Activated CD4-positive, alpha-beta T cell treated with anti-CD3 and anti-CD28 coated beads, Interleukin-2, amount 10 ng/mL, durations not matched to agents 24 days and 14 days (primary cell): ENCODE results near the gene NHSL1. TPM values are rescaled to one million over a fixed set of nuclear protein-coding genes. Genes with fewer than 3 reads are reported as not detected.

Experiments
- DNase-seq: peaks from one replicate; pipeline ENCODE4 v3.0.0; 2022
- H3K27ac Mint-ChIP-seq: one replicate; pipeline ENCODE4 v1.8.0; 2022; ENCODE audit warnings: mild to moderate bottlenecking, mixed read lengths
- H3K27me3 Mint-ChIP-seq: one replicate; pipeline ENCODE4 v1.8.0; 2022; ENCODE audit warnings: mixed read lengths
- H3K36me3 Mint-ChIP-seq: one replicate; pipeline ENCODE4 v1.8.0; 2022; ENCODE audit warnings: low read depth, mild to moderate bottlenecking, mixed read lengths
- H3K4me1 Mint-ChIP-seq: one replicate; pipeline ENCODE4 v1.8.0; 2021; ENCODE audit warnings: mixed read lengths
- H3K4me3 Mint-ChIP-seq: one replicate; pipeline ENCODE4 v1.8.0; 2022; ENCODE audit warnings: mild to moderate bottlenecking, moderate library complexity, mixed read lengths
- H3K9me3 Mint-ChIP-seq: one replicate; pipeline ENCODE4 v1.8.0; 2021; ENCODE audit warnings: mixed read lengths
- intact Hi-C: fragments of 100-400 bp; cut with micrococcal nuclease; formaldehyde crosslinking; loops from one replicate; pipeline ENCODE4 v1.15.1; 2023
- total RNA-seq: library from RNA; stranded (reverse); gene quantifications from 2 replicates; pipeline ENCODE4 v1.2.3, GENCODE V29; 2022

NHSL1 gene
- total RNA-seq, 1 donor from 2014 or later, result 0.63 TPM

DNA sequence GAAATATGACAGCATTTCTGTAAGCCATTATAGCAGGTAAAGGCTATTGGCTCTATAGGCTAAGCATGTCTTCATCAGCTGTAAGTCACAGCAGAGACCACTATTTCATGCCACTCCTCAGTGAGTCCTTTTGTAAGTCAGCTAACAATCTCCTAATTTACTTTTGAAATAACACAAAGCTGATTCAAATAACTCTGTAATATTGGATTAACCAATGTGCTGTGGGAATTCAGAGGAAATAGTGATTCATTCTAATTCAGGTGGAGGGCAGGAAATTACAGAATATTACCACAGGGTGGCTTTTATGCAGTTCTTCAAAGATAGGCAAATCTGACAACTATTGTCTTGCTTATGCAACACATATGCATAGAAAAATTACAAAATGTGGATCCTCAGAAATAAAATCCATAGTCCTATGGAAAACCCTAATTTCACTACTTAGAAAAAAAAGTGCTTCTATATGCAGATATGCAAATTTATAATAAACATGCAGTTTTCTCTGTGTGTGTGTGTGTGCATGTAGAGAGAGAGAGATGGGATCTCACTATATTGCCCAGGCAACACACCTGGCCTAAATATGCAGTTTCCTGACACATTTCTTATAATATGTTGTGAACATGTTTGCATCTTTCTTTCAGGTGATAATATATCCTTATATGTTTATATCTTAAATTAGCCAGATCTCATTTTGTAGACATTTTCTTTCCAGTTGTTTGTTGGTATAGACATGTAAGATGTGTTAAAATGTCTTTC lies 126.4 kb downstream of the NHSL1 start:
- peaks cover 11% of the 10 kb centered on the region for H3K27me3 Mint-ChIP-seq
- no peaks in the 10 kb centered on the region for H3K9me3 Mint-ChIP-seq
- H3K4me1 Mint-ChIP-seq, result peaks cover 2% of the 10 kb centered on the region
- no peak overlapping the region for H3K27ac Mint-ChIP-seq
- intact Hi-C loops, result no loop called here
- no peaks in the 10 kb centered on the region for H3K36me3 Mint-ChIP-seq
- no peak for DNase-seq
- H3K4me3 Mint-ChIP-seq, result no peak overlapping the region

Other genes with a start within 250 kb of the NHSL1 start
- gene SMIM28, start 121.6 kb downstream of the NHSL1 start, total RNA-seq, result not detected in 2 replicates
- gene HEBP2, start 95.3 kb downstream of the NHSL1 start, total RNA-seq, result 16.2 and 17.4 TPM in 2 replicates